DMS153 (cell line): ENCODE results near the gene EIPR1.

Experiments used
- DNase-seq: peaks from one replicate; lab custom pipeline; 2025; lab: John Stamatoyannopoulos, UW

EIPR1 gene

GRCh38 chr2:3246928-3247714 is 130.5 kb downstream of the EIPR1 start:
- peak; percentile 40 for DNase-seq

GRCh38 chr2:3246406-3246805 is 131.2 kb downstream of the EIPR1 start:
- no peak for DNase-seq

- no peak for DNase-seq
These were observed 133.1 kb downstream of the EIPR1 start for GRCh38 chr2:3244486-3244885.

GRCh38 chr2:3243804-3244203 is 133.8 kb downstream of the EIPR1 start:
- no peak for DNase-seq

- no peak for DNase-seq
These were observed 134.8 kb downstream of the EIPR1 start for GRCh38 chr2:3242747-3243369.

- DNase-seq: no peak
These were observed 135.5 kb downstream of the EIPR1 start for GRCh38 chr2:3241971-3242746.

- no peak for DNase-seq
These were observed 138.4 kb downstream of the EIPR1 start for GRCh38 chr2:3238951-3239841.

- no peak for DNase-seq
These were observed 141.1 kb downstream of the EIPR1 start for GRCh38 chr2:3236300-3237045.

GRCh38 chr2:3233877-3234276 is 143.7 kb downstream of the EIPR1 start:
- DNase-seq: no peak

- no peak for DNase-seq
These were observed 148.4 kb downstream of the EIPR1 start for GRCh38 chr2:3229221-3229620.

GRCh38 chr2:3224681-3225080 is 152.9 kb downstream of the EIPR1 start:
- no peak for DNase-seq

GRCh38 chr2:3223080-3223923 is 154.3 kb downstream of the EIPR1 start:
- no peak for DNase-seq

- DNase-seq: peak; percentile 25
These were observed 155.0 kb downstream of the EIPR1 start for GRCh38 chr2:3222636-3223035.

- DNase-seq: no peak
These were observed 158.1 kb downstream of the EIPR1 start for GRCh38 chr2:3219536-3219935.

GRCh38 chr2:3217646-3218045 is 160.0 kb downstream of the EIPR1 start:
- DNase-seq: no peak

- no peak for DNase-seq
These were observed 160.7 kb downstream of the EIPR1 start for GRCh38 chr2:3216841-3217495.

- no peak for DNase-seq
These were observed 162.7 kb downstream of the EIPR1 start for GRCh38 chr2:3214806-3215404.

- no peak for DNase-seq
These were observed 163.6 kb downstream of the EIPR1 start for GRCh38 chr2:3214065-3214464.

- no peak for DNase-seq
These were observed 164.6 kb downstream of the EIPR1 start for GRCh38 chr2:3212984-3213383.
